Ecto neural progenitor cell (in vitro differentiated cells): ENCODE measurements around the gene RCBTB1.

Experiments
- DNase-seq: peaks from one replicate; pipeline ENCODE4 v3.0.0-alpha.2; 2018; ENCODE audit warnings: low spot score

RCBTB1 gene

DNA sequence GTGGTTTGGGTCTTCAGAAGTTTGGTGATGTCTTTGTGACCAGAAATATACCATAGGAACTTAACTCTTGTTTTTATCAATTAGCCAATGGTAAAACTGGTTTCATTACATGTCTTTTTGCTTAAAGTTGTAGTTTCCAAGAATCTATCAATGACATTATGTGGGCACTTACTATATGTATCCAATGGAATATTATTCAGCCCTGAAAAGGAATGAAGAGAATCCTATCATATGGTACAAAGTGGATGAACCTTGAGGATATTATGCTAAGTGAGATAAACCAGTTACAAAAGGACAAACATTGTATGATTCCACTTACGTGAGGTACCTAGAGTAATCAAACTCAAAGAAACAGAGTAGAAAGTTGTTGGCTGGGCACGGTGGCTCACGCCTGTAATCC, 26.4 kb downstream of the RCBTB1 start:
- no peak for DNase-seq

- no peak for DNase-seq
Measured at GRCh38 chr13:49554387-49554786, 31.0 kb downstream of the RCBTB1 start.

DNA sequence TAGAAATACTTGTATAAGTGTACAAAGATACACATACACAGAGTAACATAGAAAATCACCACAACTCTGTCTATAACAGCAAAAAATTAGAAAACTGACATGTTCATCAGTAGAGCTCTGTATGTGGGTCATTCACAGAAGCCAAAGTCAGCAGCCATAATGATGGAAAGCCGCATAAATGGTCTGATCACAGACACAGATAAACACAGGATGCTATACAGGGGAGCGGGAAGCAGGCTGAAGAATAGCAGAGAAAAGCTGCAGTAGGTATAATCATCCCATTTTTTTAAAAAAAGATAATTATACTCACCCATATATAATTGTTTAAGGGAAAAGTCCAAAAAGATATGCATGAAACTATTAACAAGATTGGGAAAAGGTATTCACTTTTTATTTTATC, 31.5 kb downstream of the RCBTB1 start:
- DNase-seq = no peak

DNA sequence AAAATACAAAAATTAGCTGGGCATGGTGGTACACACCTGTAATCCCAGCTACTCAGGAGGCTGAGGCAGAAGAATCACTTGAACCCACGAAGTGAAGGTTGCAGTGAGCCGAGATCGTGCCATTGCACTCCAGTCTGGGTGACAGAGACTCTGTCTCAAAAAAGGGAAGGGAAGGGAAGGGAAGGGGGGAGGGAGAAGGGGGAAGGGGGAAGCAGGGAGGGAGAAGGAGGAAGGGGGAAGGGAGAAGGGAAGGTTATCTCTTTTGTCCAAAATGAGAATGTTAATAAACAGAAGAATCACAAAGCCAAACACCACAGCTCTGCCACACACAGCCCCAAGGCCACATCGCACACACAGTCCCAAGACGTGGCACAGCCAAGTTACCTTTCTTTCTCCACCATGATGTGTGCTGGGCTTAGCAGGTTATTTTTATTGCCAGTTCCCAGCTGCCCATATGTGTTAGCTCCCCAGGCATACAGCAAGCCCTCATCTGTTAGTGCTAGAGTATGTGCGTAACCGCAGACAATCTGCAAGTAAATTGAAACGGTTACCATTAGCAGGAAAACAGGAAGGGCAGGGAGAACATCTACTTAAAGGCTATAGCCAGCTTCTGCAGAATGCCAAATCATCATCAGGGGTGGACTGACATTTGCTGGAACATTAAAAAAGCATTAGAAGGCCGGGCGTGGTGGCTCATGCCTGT, 34.3 kb downstream of the RCBTB1 start:
- no peak for DNase-seq

- no peak for DNase-seq
Measured at GRCh38 chr13:49549289-49549688, 36.1 kb downstream of the RCBTB1 start.

DNA sequence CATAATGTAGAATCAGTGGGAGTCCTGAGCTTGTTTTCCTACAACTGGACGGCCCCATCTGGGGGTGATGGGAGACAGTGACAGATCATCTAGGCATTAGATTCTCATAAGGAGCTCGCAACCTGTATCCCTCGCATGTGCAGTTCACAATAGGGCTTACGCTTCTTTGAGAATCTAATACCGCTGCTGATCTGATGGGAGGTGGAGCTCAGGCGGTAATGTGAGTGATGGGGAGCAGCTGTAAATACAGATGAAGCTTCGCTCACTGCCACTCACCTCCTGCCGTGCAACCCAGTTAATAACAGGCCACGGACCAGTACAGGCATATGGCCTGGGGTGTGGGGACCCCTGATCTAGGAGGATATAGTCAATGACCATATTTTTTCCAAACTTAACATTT, 38.8 kb downstream of the RCBTB1 start:
- DNase-seq = no peak

DNA sequence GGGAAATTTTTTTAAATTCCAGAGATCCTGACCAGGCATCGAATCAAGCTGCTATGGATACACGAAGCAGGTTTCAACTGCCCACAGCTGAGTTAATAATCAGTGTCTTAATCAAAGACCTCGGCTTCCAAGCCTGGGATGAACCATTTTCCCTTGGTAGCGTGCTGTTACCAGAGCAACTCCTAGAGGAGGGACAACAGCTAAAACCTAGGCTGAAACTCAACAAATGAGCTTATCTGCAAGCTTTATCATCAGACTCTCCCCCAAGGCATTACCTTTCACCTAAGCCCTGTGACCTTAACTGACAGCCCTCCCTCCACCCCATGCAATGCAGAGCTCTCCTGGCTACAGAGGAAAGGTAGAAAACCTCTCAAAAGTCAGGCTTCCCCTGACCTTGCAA, 39.7 kb downstream of the RCBTB1 start:
- no peak for DNase-seq

GRCh38 chr13:49543656-49544055, 41.7 kb downstream of the RCBTB1 start:
- DNase-seq = no peak

GRCh38 chr13:49540552-49540951, 44.8 kb downstream of the RCBTB1 start:
- DNase-seq = no peak

DNA sequence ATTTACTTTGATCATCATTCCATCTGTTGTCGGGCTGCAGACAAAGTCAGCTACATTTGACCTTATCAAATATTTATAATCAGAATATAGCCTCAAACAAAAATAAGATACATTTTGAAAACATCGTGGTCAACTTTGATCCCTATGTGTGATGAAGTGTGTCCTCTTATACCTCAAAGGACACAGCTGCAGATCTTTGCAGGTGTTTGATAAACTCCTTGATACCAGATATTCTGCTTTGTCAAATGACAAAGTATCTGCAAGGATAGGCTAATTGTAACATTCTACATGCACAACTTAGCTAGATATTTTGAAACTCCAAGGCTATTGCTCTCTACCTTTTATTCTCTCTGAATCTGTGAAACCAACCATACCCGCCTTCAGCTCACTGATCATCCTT, 45.6 kb downstream of the RCBTB1 start:
- DNase-seq = no peak

- DNase-seq = no peak
Measured at GRCh38 chr13:49539313-49539712, 46.0 kb downstream of the RCBTB1 start.

DNA sequence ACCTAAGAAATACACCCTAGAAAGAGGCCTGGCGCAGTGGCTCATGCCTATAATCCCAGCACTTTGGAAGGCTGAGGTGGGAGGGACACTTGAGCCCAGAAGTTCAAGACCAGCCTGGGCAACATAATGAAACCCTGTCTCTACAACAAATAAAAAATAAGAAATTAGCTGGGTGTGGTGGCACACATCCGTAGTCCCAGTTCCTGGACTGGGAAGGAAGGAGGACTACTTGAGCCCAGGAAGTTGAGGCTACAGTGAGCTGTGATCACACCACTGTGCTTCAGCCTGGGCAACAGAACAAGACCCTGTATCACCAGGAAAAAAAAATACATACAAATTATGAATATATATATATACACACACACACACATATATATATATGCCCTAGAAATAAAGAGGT, 47.0 kb downstream of the RCBTB1 start:
- no peak for DNase-seq

- DNase-seq = no peak
Measured at GRCh38 chr13:49536144-49536873, 49.0 kb downstream of the RCBTB1 start.

GRCh38 chr13:49533591-49534269, 51.6 kb downstream of the RCBTB1 start:
- no peak for DNase-seq

DNA sequence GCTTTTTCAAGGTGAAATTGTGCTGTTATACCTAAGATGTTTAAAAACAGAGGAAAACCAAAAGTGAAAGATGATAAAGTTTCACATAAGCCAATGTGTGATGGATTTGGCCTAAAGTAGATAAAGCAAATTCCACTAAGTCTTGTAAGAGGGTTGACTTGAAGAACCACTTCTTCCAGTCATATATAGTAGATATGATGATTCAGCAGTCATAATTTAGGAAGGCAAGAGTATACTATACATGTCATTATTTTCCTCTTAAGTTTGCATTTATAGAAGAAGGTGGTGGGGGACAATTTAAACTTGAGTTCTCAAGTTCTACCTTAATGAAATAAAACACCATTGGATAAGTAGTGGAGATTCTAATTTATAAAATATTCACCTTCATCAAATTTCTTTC, 52.3 kb downstream of the RCBTB1 start:
- no peak for DNase-seq

- DNase-seq = no peak
Measured at GRCh38 chr13:49532593-49532992, 52.8 kb downstream of the RCBTB1 start.

GRCh38 chr13:49530457-49530856, 54.9 kb downstream of the RCBTB1 start:
- DNase-seq = no peak

DNA sequence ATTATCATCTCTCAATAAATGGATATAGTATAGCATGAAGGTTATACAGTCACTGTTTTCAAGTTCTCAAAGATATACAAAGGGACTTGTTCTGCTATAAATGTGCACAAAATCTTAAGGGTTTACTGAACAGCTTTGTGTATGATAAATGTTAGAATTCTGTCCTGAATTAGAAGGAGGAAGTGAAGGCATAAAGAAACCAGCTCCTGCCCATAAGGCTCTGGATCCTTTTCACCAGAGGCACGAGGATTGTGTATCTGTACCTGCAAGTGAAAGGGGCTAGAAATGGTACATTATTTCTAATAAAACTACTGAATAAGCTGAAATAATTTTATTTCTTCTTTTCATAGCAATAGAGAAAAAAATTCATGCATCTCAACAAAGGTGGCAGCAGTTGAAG, 57.2 kb downstream of the RCBTB1 start:
- no peak for DNase-seq

DNA sequence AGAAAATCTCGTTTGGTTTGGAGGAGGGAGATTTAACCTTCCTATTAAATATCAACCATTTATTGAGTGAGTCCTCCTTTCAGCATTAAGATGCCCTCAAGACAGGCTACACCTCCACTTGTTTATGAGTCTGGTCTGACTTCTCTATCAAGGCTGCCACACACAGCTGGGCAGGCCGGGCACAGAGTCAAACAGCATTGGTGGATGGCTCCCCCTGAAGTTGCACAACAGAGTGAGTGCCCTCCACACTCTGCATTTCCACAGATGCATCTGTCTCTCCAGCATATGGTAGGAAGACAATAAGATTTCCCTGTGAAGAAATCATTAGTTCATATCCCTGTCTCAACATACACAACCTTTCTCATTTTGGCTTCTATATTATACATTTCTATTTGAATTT, 58.2 kb downstream of the RCBTB1 start:
- no peak for DNase-seq

- no peak for DNase-seq
Measured at GRCh38 chr13:49524740-49525501, 60.4 kb downstream of the RCBTB1 start.

DNA sequence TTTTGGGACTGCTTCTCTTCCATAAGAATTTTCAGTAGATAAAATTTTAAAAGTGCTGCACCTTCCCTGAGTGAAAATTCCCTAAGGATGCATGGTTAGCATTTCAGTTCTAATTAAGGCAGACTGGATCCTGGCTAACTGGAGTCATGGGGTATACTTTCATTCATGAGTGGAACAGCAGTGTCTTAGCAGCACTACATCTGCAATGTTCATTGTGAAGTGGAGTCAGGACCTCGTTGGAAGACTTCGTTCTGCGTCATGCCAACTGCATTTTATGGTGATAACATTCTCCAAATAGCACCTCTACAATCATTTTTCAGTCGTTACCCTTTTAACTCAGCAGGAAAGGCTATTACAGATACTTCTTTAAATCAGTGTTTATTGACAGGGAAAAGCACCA, 64.1 kb downstream of the RCBTB1 start:
- DNase-seq = no peak

- no peak for DNase-seq
Measured at GRCh38 chr13:49517461-49517860, 67.9 kb downstream of the RCBTB1 start.

- DNase-seq = no peak
Measured at GRCh38 chr13:49516467-49516866, 68.9 kb downstream of the RCBTB1 start.
